Breast epithelium (tissue), 3 donors: Measurements from ENCODE around the gene EPB41L2.

Source experiments
- CTCF ChIP-seq, 3 donors: fragments of 450-650 bp; IDR thresholded peaks; one replicate each; pipeline ENCODE4 v1.5.1; 2016 to 2017; ENCODE audit warnings: antibody characterized with exemption in 3 of 3, mild to moderate bottlenecking in 3 of 3, moderate library complexity in 3 of 3
- POLR2A ChIP-seq: fragments of 450-650 bp; IDR thresholded peaks from one replicate; pipeline ENCODE4 v1.6.1; 2016; ENCODE audit warnings: antibody characterized with exemption, mild to moderate bottlenecking, moderate library complexity
- POLR2AphosphoS5 ChIP-seq, 3 donors: sonication (generic); formaldehyde crosslinking; IDR thresholded peaks; one replicate each; pipeline ENCODE4 v1.6.1; 2017; ENCODE audit warnings: antibody characterized with exemption in 3 of 3

GRCh38 chr6:130971504-130971903 is 91.5 kb downstream of the EPB41L2 start:
- TF ChIP-seq CTCF (IDR thresholded peaks at IDR 0.05) (no peak), POLR2A (no peak), POLR2AphosphoS5 (IDR thresholded peaks at IDR 0.05) (no peak)
